HG02763 (cell line): ENCODE results near the gene TRMT44.
A peak's percentile ranks its signal among the peaks of the same experiment; 100 is the strongest.
"Not testable (repeated sequence)": the region's sequence is repeated elsewhere in the genome, so short reads cannot be mapped to it uniquely, and the experiment has no call there.

Experiments used
- ATAC-seq: cut with Tn5 transposase; IDR thresholded peaks from one replicate; pipeline ENCODE4 v1.9.1; 2021; ENCODE audit warnings: mild to moderate bottlenecking, moderate library complexity; ENCODE audit not compliant: unreplicated experiment

TRMT44 gene

GRCh38 chr4:8467016-8467415 lies 26.4 kb downstream of the TRMT44 start:
- ATAC-seq, result no peak

GRCh38 chr4:8468746-8469535 lies 28.4 kb downstream of the TRMT44 start:
- ATAC-seq, result peak; percentile 52

- ATAC-seq, result no peak
Measured at GRCh38 chr4:8469550-8469949, 29.0 kb downstream of the TRMT44 start.

GRCh38 chr4:8470451-8471024 lies 30.0 kb downstream of the TRMT44 start:
- ATAC-seq, result no peak

- ATAC-seq, result no peak
Measured at GRCh38 chr4:8471211-8471875, 30.8 kb downstream of the TRMT44 start.

- no peak for ATAC-seq
Measured at GRCh38 chr4:8472158-8472688, 31.6 kb downstream of the TRMT44 start.

- no peak for ATAC-seq
Measured at GRCh38 chr4:8472689-8473197, 32.2 kb downstream of the TRMT44 start.

GRCh38 chr4:8473198-8473919 lies 32.8 kb downstream of the TRMT44 start:
- no peak for ATAC-seq

- ATAC-seq, result no peak
Measured at GRCh38 chr4:8473920-8474590, 33.5 kb downstream of the TRMT44 start.

GRCh38 chr4:8474856-8475255 lies 34.3 kb downstream of the TRMT44 start:
- ATAC-seq, result no peak

- no peak for ATAC-seq
Measured at GRCh38 chr4:8475751-8476575, 35.4 kb downstream of the TRMT44 start.

GRCh38 chr4:8477095-8477635 lies 36.6 kb downstream of the TRMT44 start:
- no peak for ATAC-seq

- no peak for ATAC-seq
Measured at GRCh38 chr4:8477676-8478075, 37.1 kb downstream of the TRMT44 start.

GRCh38 chr4:8478371-8478770 lies 37.8 kb downstream of the TRMT44 start:
- no peak for ATAC-seq

GRCh38 chr4:8478801-8479744 lies 38.5 kb downstream of the TRMT44 start:
- no peak for ATAC-seq

GRCh38 chr4:8480221-8480620 lies 39.6 kb downstream of the TRMT44 start:
- no peak for ATAC-seq

GRCh38 chr4:8486643-8487042 lies 46.1 kb downstream of the TRMT44 start:
- ATAC-seq, result not testable (repeated sequence)

- ATAC-seq, result no peak
Measured at GRCh38 chr4:8488791-8489369, 48.3 kb downstream of the TRMT44 start.
